MG63 (cell line): ENCODE results near the gene IGSF21. TPM values are rescaled to one million over a fixed set of nuclear protein-coding genes. Genes with fewer than 3 reads are reported as not detected.
A peak's percentile ranks its signal among the peaks of the same experiment; 100 is the strongest.

ENCODE experiments used
- DNase-seq: peaks from one replicate; pipeline ENCODE4 v3.0.0-alpha.2; 2020
- H3K27me3 ChIP-seq: fragments of 250-450 bp; sonication (Bioruptor Pico); 2 replicates; pipeline ENCODE4 v1.5.1; 2020; ENCODE audit warnings: mild to moderate bottlenecking, moderate library complexity
- H3K36me3 ChIP-seq: fragments of 250-450 bp; sonication (Bioruptor Pico); 2 replicates; pipeline ENCODE4 v1.5.1; 2020; ENCODE audit warnings: mild to moderate bottlenecking, moderate library complexity
- H3K4me3 ChIP-seq: fragments of 250-450 bp; sonication (Bioruptor Pico); 2 replicates; pipeline ENCODE4 v1.5.1; 2020; ENCODE audit warnings: mild to moderate bottlenecking, moderate library complexity
- H3K9me3 ChIP-seq: fragments of 250-450 bp; sonication (Bioruptor Pico); 2 replicates; pipeline ENCODE4 v1.5.1; 2020; ENCODE audit warnings: mild to moderate bottlenecking, moderate library complexity
- total RNA-seq: library from RNA; depleted of rRNA; stranded (reverse); fragments of >200 nt; shearing (Covaris generic); gene quantifications from 2 replicates; pipeline ENCODE4 v1.2.3, GENCODE V29; 2014; ENCODE audit warnings: low replicate concordance

The IGSF21 gene
- total RNA-seq, 1 experiment from 2014 or later = not detected

- Histone ChIP-seq H3K9me3 (no peaks in the 10 kb centered on the region), H3K4me3 (no peak overlapping the region), H3K27me3 (peaks cover 4% of the 10 kb centered on the region), H3K36me3 (no peaks in the 10 kb centered on the region)
- no peak for DNase-seq
Observed at GRCh38 chr1:18279351-18280074, 171.9 kb downstream of the IGSF21 start.

DNA sequence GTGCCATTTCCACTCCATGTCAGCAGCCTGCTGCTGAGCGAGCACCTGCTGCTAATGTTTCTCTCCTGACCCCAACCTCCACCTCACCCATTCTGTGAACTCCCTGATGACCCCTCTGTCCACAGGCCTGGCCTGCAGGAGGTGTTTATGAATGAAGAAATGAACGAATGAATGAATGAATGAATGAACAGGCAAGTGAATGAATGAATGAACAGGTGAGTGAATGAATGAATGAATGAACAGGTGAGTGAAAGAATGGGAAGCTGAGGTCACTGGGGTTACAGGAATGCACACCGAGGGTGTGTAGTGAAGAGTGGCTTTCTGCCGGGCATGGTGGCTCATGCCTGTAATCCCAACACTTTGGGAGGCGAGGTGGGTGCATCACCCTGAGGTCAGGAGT lies 173.4 kb downstream of the IGSF21 start:
- Histone ChIP-seq H3K27me3 (peaks cover 7% of the 10 kb centered on the region), H3K9me3 (no peaks in the 10 kb centered on the region), H3K4me3 (no peak overlapping the region), H3K36me3 (no peaks in the 10 kb centered on the region)
- DNase-seq = no peak

DNA sequence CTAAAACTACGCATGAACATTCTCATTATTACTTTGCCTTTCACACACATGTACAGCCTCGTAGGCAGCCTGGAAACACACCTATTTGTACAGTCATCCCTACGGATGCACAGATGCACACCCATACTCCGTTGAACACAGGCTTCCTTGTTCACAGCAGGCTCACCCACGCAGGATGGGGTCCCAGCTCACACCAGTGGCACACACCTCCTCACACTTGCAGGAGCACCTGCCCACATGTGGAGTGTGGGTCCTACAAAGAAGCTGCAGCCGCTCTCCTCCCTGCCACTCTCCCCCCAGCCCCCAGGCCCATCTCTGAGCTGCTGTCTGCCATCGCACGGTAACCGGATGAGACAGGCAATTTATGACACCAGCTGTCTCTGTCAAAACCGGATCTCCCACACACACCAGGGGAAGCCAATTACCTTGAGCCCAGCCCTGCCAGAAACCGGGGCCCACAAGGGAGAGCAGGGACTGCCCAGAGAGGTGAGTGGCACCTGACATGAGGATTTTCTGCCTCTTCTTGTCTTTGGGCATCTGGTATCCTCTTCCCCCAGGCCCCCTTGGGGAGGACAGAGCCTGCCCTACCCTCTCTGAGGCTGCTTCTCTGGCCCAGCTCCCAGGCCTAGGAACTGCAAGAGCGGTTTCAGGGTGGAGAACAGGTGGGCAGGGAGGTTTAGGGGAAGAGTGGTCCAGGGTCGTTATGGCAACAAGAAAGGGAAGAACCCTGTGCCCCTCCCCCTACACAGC lies 175.4 kb downstream of the IGSF21 start:
- H3K36me3 ChIP-seq = no peaks in the 10 kb centered on the region
- no peaks in the 10 kb centered on the region for H3K9me3 ChIP-seq
- H3K4me3 ChIP-seq = no peak overlapping the region
- DNase-seq = no peak
- H3K27me3 ChIP-seq = peaks cover 14% of the 10 kb centered on the region

DNA sequence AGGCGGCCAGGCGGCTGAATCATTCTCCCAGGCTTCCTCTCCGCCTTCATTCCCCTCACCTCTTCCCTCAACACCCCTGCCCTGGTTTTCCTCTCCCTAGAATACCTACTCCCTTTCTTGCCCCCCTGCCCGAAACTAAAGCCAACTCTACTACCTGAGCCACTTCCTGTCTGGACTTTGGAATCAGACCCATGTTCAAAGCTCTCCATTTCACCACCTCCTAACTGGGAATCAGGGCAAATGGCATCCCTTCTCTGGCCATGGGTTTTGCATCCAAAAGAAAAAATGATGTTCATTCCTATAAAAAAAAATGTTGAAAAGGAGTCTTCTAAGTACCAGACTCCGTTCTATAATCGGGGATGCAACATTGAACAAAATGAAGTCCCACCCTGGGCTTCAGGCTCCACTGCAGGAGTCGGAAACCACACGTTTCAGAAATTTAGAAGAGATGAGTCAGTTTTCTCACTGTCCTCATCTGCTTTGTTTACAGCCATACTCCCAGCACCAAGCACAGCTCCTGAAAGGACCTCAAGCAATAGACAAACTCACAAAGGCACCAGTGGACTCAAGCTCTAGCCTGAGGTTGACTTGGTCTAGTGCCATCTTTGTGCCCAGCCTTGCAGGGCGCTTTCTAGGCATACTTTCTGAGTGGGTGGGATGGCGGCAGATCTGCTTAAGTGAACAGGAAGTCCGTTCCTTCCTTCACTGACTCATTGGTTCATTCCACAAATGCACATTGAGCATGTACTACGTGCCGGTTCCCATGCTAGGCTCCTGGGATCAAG lies 176.2 kb downstream of the IGSF21 start:
- no peak overlapping the region for H3K4me3 ChIP-seq
- peak; percentile 28 for DNase-seq

GRCh38 chr1:18284805-18285537 lies 177.4 kb downstream of the IGSF21 start:
- H3K36me3 ChIP-seq = no peaks in the 10 kb centered on the region

More for the DNA sequence above, 176.2 kb downstream of the IGSF21 start:
- H3K9me3 ChIP-seq = no peaks in the 10 kb centered on the region
- H3K36me3 ChIP-seq = no peaks in the 10 kb centered on the region
- peaks cover 14% of the 10 kb centered on the region for H3K27me3 ChIP-seq

DNA sequence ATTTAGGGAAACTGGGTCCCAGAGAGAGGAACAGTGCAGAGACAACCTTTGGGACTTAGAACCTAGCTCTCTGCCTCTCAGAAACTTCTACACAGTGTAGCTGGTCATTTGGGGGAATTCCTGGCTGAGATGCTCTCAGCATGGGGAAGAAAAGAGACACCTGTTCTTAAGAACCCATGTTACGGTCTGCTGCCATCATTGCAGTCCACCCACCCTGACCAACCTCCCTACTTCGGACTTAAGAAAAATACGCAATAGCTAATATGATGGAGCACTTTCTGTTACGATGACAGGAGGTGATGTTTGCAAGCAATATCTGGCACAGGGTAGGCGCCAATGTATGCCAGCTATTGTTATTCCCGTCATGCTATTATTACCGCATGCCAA lies 177.9 kb downstream of the IGSF21 start:
- Histone ChIP-seq H3K36me3 (no peaks in the 10 kb centered on the region), H3K27me3 (peaks cover 14% of the 10 kb centered on the region), H3K4me3 (no peak overlapping the region), H3K9me3 (no peaks in the 10 kb centered on the region)
- DNase-seq = no peak

More at GRCh38 chr1:18284805-18285537, 177.4 kb downstream of the IGSF21 start:
- Histone ChIP-seq H3K27me3 (peaks cover 14% of the 10 kb centered on the region), H3K4me3 (no peak overlapping the region), H3K9me3 (no peaks in the 10 kb centered on the region)
- no peak for DNase-seq

- no peak for DNase-seq
- H3K36me3 ChIP-seq = no peaks in the 10 kb centered on the region
- no peaks in the 10 kb centered on the region for H3K9me3 ChIP-seq
- peaks cover 14% of the 10 kb centered on the region for H3K27me3 ChIP-seq
- H3K4me3 ChIP-seq = no peak overlapping the region
Observed at GRCh38 chr1:18288722-18289121, 181.1 kb downstream of the IGSF21 start.

DNA sequence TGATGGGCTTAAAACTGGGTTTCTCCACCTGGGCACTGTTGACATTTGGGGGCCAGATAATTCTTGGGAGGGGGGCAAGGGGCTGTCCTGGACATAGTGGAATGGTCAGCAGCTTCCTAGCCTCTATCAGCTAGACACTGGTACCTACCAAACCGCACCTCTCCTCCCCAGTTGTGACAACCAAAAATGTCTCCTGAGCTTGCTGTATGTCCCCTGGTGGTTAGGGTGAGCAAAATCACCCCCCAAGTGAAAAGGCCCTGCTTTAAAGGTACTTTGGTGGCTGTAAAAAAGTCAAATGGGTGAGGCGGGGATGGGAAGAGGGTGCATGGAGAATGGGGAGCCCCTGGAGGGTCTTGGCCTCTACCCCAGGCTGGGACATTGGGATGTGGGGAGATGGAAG lies 182.0 kb downstream of the IGSF21 start:
- no peak overlapping the region for H3K4me3 ChIP-seq
- no peaks in the 10 kb centered on the region for H3K36me3 ChIP-seq
- DNase-seq = no peak
- no peaks in the 10 kb centered on the region for H3K9me3 ChIP-seq
- H3K27me3 ChIP-seq = peaks cover 9% of the 10 kb centered on the region

DNA sequence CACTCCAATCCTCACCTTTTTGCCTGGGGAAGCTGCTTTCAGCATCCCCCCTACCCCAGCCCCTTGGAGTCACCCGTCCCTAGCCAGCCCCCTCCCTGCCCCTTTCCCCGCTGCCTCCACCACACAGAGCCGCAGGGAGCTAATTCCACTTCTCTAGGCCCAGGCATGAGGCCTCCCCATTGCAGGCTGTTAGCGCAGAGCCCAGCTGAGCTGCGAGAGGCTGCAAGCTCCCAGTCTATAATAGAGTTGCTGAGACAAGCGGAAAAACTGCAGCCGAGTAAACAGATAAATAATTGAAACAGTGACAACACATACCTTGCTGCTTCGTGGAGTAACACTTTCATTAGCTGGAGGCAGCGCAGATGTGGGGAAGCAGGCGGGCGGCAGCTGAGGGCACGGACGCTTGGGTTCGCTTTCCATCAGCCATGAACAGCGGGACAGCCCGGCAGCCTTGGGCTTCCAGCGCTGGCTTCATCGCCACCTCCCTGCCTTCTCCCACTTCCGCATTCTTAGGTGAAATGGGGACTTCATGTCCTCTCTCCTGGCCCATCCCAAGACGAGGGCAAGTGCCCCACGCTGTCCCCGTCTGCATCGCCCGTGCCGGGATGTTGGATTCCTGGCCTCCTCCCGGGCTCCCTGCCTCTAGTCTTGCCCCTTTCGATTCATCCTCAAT lies 183.3 kb downstream of the IGSF21 start:
- H3K36me3 ChIP-seq = no peaks in the 10 kb centered on the region
- H3K9me3 ChIP-seq = no peaks in the 10 kb centered on the region
- no peak overlapping the region for H3K4me3 ChIP-seq
- peaks cover 7% of the 10 kb centered on the region; the same call in 1 of the 2 replicates for H3K27me3 ChIP-seq
- no peak for DNase-seq

DNA sequence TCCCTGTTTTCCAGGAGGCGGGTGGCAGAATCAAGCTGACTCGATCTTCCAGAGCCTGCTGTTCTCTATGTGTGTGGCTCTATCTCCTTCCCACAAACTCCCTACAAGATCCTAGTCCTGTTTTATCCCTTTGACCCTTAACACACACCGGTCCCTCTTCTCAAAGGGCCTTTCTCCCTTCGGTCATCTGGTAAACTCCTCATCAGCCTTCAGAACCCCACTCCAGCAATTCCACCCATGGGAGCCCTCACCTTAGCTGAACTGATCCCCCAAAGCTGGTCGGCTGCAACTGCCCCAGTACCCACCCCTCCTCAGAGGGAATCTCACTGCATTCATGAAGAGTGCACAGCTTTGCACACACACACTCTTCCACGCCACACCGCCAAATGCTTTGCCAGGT lies 184.9 kb downstream of the IGSF21 start:
- Histone ChIP-seq H3K27me3 (0 out of 2 replicates have a peak, but pooled peaks cover 3% of the 10 kb centered on the region), H3K36me3 (no peaks in the 10 kb centered on the region), H3K9me3 (no peaks in the 10 kb centered on the region), H3K4me3 (no peak overlapping the region)
- no peak for DNase-seq

DNA sequence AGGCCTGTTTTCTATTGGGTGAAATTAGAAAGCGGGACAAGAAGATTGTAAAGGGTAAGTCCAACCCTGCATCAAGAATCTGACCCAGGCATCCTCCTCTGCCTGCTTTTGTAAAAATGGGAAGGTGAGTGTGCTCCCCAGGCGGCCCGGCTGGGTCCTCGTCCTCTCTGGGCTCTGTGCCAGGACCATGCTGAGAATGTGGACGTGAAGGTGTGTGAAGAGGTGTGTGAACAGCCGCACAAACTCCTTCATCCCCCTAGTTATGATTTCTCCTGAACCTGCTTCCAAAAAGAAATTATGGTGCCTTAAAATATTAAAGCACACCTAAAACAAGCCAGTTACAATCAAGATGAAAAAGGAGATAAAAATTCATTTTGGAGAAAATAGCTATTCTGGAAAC lies 185.7 kb downstream of the IGSF21 start:
- Histone ChIP-seq H3K9me3 (no peaks in the 10 kb centered on the region), H3K27me3 (0 out of 2 replicates have a peak, but pooled peaks cover 3% of the 10 kb centered on the region), H3K4me3 (no peak overlapping the region), H3K36me3 (no peaks in the 10 kb centered on the region)
- DNase-seq = no peak

DNA sequence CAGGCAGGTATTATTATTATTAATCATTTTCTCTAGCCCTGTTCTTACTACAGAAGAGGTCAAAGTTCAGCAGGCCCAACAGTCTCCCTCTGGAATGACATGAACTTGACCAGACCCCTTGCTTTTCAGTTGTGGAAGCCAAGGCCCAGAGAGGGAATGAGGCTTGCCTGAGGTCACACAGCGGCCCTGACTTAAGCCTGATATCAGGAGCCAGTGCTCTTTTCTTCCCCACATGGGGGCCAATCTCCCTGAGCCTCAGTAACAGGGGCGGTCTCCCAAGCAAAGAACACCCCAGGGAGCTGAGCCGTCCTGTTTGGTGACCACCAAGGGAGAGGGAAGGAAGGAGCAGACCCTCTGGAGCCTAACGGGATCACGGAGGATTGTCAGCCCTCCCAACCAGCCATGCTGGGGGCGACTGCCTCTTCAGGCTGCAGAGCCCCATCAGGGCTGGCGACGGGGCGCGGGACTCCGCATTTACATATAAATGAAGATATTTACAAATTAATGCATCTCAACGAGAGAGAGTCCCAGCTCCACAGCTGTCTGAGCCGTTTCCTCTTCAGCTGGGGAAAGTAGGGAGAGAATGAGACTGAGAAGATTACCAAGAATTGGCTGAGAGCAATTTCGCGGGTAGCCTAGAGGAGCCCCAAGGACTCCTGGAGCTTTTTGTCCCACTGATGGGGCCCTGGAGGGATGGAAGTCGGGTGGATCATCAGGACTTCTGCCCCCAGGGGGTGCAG lies 187.0 kb downstream of the IGSF21 start:
- no peaks in the 10 kb centered on the region for H3K9me3 ChIP-seq
- H3K27me3 ChIP-seq = 0 out of 2 replicates have a peak, but pooled peaks cover 3% of the 10 kb centered on the region
- no peak for DNase-seq
- H3K36me3 ChIP-seq = no peaks in the 10 kb centered on the region
- H3K4me3 ChIP-seq = no peak overlapping the region

GRCh38 chr1:18297896-18298648 lies 190.5 kb downstream of the IGSF21 start:
- Histone ChIP-seq H3K4me3 (no peak overlapping the region), H3K9me3 (no peaks in the 10 kb centered on the region), H3K27me3 (0 out of 2 replicates have a peak, but pooled peaks cover 3% of the 10 kb centered on the region), H3K36me3 (no peaks in the 10 kb centered on the region)
- DNase-seq = no peak

GRCh38 chr1:18299441-18300338 lies 192.1 kb downstream of the IGSF21 start:
- 0 out of 2 replicates have a peak, but pooled peaks cover 6% of the 10 kb centered on the region for H3K27me3 ChIP-seq
- H3K9me3 ChIP-seq = no peaks in the 10 kb centered on the region
- no peaks in the 10 kb centered on the region for H3K36me3 ChIP-seq
- H3K4me3 ChIP-seq = no peak overlapping the region
- no peak for DNase-seq
